WTC11 (cell line): ENCODE measurements around the gene RASGRP4. TPM values are rescaled to one million over a fixed set of nuclear protein-coding genes. Genes with fewer than 3 reads are reported as not detected.
A peak's percentile ranks its signal among the peaks of the same experiment; 100 is the strongest.
"Not testable (repeated sequence)": the region's sequence is repeated elsewhere in the genome, so short reads cannot be mapped to it uniquely, and the experiment has no call there.

Experiments
- ATAC-seq: fragments of 200-7000 bp; cut with Tn5 transposase; 2 replicates; pipeline ENCODE4 v1.10.0; 2021; ENCODE audit warnings: mild to moderate bottlenecking, moderate library complexity
- CTCF ChIA-PET: fragments of 300-600 bp; sonication (Branson Sonifier 250); formaldehyde crosslinking; loops from one replicate; lab custom pipeline; 2021; ENCODE audit warnings: antibody characterized with exemption; lab: Charles Lee
- POLR2A ChIA-PET: fragments of 350-600 bp; sonication (Branson Sonifier 250); formaldehyde crosslinking; loops from one replicate; lab custom pipeline; 2021; ENCODE audit warnings: antibody characterized with exemption; lab: Charles Lee
- DNase-seq: peaks from one replicate; pipeline ENCODE4 v3.0.0; 2021; ENCODE audit warnings: low spot score
- H3K27ac Mint-ChIP-seq: 2 replicates; pipeline ENCODE4 v1.8.0; 2021; ENCODE audit warnings: mixed read lengths
- H3K27me3 Mint-ChIP-seq: 2 replicates; pipeline ENCODE4 v1.8.0; 2021; ENCODE audit warnings: low read depth, mild to moderate bottlenecking, moderate library complexity, mixed read lengths
- H3K36me3 Mint-ChIP-seq: 2 replicates; pipeline ENCODE4 v1.8.0; 2021; ENCODE audit warnings: mixed read lengths
- H3K4me1 Mint-ChIP-seq: 2 replicates; pipeline ENCODE4 v1.8.0; 2022; ENCODE audit warnings: mixed read lengths
- H3K4me3 Mint-ChIP-seq: 2 replicates; pipeline ENCODE4 v1.8.0; 2021; ENCODE audit warnings: mild to moderate bottlenecking, moderate library complexity, mixed read lengths
- H3K9me3 Mint-ChIP-seq: 2 replicates; pipeline ENCODE4 v1.8.0; 2021; ENCODE audit warnings: mixed read lengths
- AFF4 ChIP-seq: sonication (generic); formaldehyde crosslinking; IDR thresholded peaks from 2 replicates; pipeline ENCODE4 v1.8.1; 2023; ENCODE audit warnings: mild to moderate bottlenecking, missing genetic modification reagents, borderline replicate concordance
- AR ChIP-seq: fragments of 250-450 bp; sonication (Bioruptor Pico); IDR thresholded peaks from 2 replicates; pipeline ENCODE4 v1.9.0; 2021; ENCODE audit warnings: mild to moderate bottlenecking
- ATF2 ChIP-seq: sonication (generic); formaldehyde crosslinking; IDR thresholded peaks from 2 replicates; pipeline ENCODE4 v1.8.1; 2022; ENCODE audit warnings: low read depth, missing genetic modification reagents, borderline replicate concordance
- ATF3 ChIP-seq: sonication (generic); formaldehyde crosslinking; conservative IDR thresholded peaks from 2 replicates; pipeline ENCODE4 v1.8.1; 2022; ENCODE audit warnings: mild to moderate bottlenecking, missing genetic modification reagents
- CTCF ChIP-seq: fragments of 200-600 bp; IDR thresholded peaks from 2 replicates; pipeline ENCODE4 v1.8.0; 2022; ENCODE audit warnings: antibody characterized with exemption
- E2F5 ChIP-seq: sonication (generic); formaldehyde crosslinking; IDR thresholded peaks from 2 replicates; pipeline ENCODE4 v1.8.1; 2022; ENCODE audit warnings: mild to moderate bottlenecking, moderate library complexity, missing genetic modification reagents
- GTF2I ChIP-seq: fragments of 250-450 bp; sonication (Bioruptor Pico); conservative IDR thresholded peaks from 2 replicates; pipeline ENCODE4 v1.4.0; 2021; ENCODE audit warnings: mild to moderate bottlenecking
- HMGA2 ChIP-seq: fragments of 250-450 bp; sonication (Bioruptor Pico); IDR thresholded peaks from 2 replicates; pipeline ENCODE4 v1.4.0; 2021; ENCODE audit warnings: mild to moderate bottlenecking, moderate library complexity
- IRF2 ChIP-seq: sonication (generic); formaldehyde crosslinking; IDR thresholded peaks from 2 replicates; pipeline ENCODE4 v1.8.0; 2022; ENCODE audit warnings: low read depth, missing genetic modification reagents, borderline replicate concordance
- RELA ChIP-seq: sonication (generic); formaldehyde crosslinking; IDR thresholded peaks from 2 replicates; pipeline ENCODE4 v1.8.1; 2022; ENCODE audit warnings: missing genetic modification reagents, mild to moderate bottlenecking, borderline replicate concordance
- SOX15 ChIP-seq: fragments of 250-450 bp; sonication (Bioruptor Pico); IDR thresholded peaks from 2 replicates; pipeline ENCODE4 v1.9.0; 2021; ENCODE audit warnings: mild to moderate bottlenecking
- TEAD4 ChIP-seq: sonication (generic); formaldehyde crosslinking; IDR thresholded peaks from 2 replicates; pipeline ENCODE4 v1.8.0; 2022; ENCODE audit warnings: mild to moderate bottlenecking, missing genetic modification reagents
- TP53 ChIP-seq: sonication (generic); formaldehyde crosslinking; IDR thresholded peaks from 2 replicates; pipeline ENCODE4 v1.8.1; 2023; ENCODE audit warnings: mild to moderate bottlenecking, missing genetic modification reagents
- ZNF263 ChIP-seq: sonication (generic); formaldehyde crosslinking; IDR thresholded peaks from 2 replicates; pipeline ENCODE4 v1.8.1; 2022; ENCODE audit warnings: low read depth, mild to moderate bottlenecking, moderate library complexity, missing genetic modification reagents
- ZNF416 ChIP-seq: fragments of 250-450 bp; sonication (Bioruptor Pico); IDR thresholded peaks from 2 replicates; pipeline ENCODE4 v1.9.0; 2021; ENCODE audit warnings: mild to moderate bottlenecking, inconsistent platforms
- ZNF423 ChIP-seq: fragments of 250-450 bp; sonication (Bioruptor Pico); IDR thresholded peaks from 2 replicates; pipeline ENCODE4 v2.1.2; 2022; ENCODE audit warnings: mild to moderate bottlenecking, moderate library complexity
- total RNA-seq: library from RNA; stranded (reverse); gene quantifications from 3 replicates; pipeline ENCODE4 v1.2.3, GENCODE V29; 2021

RASGRP4 gene
- total RNA-seq, 1 experiment from 2014 or later, result 2.5 TPM

- Mint-ChIP-seq H3K36me3 (no peaks in the 10 kb centered on the region), H3K9me3 (no peaks in the 10 kb centered on the region), H3K27me3 (peaks cover 33% of the 10 kb centered on the region), H3K4me1 (no peaks in the 10 kb centered on the region), H3K27ac (no peak overlapping the region), H3K4me3 (no peak overlapping the region)
- CTCF ChIA-PET, result no interaction called here
- POLR2A ChIA-PET, result no interaction called here
- TF ChIP-seq AR (CRISPR knock-in tag), result no peak
- TF ChIP-seq TP53 (CRISPR knock-in tag), result no peak
- no peak for TF ChIP-seq CTCF
- no peak for TF ChIP-seq ZNF423
- TF ChIP-seq SOX15, result no peak
- TF ChIP-seq IRF2 (CRISPR knock-in tag), result no peak
- TF ChIP-seq RELA (CRISPR knock-in tag), result no peak
- TF ChIP-seq GTF2I (CRISPR knock-in tag), result no peak
- TF ChIP-seq HMGA2 (CRISPR knock-in tag), result no peak
- TF ChIP-seq ZNF416, result no peak
- no peak for TF ChIP-seq E2F5 (CRISPR knock-in tag)
- no peak for TF ChIP-seq TEAD4 (CRISPR knock-in tag)
- DNase-seq (no peak), ATAC-seq (no peak)
These were observed 56.4 kb downstream of the RASGRP4 start for GRCh38 chr19:38369584-38369983.

GRCh38 chr19:38367041-38367440 lies 59.0 kb downstream of the RASGRP4 start:
- CTCF ChIA-PET, result no interaction called here
- peaks cover 35% of the 10 kb centered on the region for H3K27me3 Mint-ChIP-seq
- H3K4me3 Mint-ChIP-seq, result no peak overlapping the region
- no peaks in the 10 kb centered on the region for H3K4me1 Mint-ChIP-seq
- no peak for DNase-seq
- TF ChIP-seq GTF2I (CRISPR knock-in tag) (no peak), AFF4 (CRISPR knock-in tag) (no peak), ATF2 (no peak), ATF3 (CRISPR knock-in tag) (no peak), ZNF263 (CRISPR knock-in tag) (no peak)
- POLR2A ChIA-PET, result no interaction called here
- no peak overlapping the region for H3K27ac Mint-ChIP-seq
- ATAC-seq, result no peak
- H3K9me3 Mint-ChIP-seq, result no peaks in the 10 kb centered on the region
- H3K36me3 Mint-ChIP-seq, result no peaks in the 10 kb centered on the region

GRCh38 chr19:38362946-38363688 lies 62.9 kb downstream of the RASGRP4 start:
- not testable (repeated sequence) for DNase-seq, H3K36me3 Mint-ChIP-seq, H3K27ac Mint-ChIP-seq, ATAC-seq, H3K9me3 Mint-ChIP-seq
- POLR2A ChIA-PET, result interaction anchor here (1.1 to 2.7 kb wide), 2 partner anchors 11 to 81 kb away, joined by 7 to 16 read pairs; partner anchors contain the start of gene PSMD8
- peaks cover 10% of the 10 kb centered on the region for H3K4me1 Mint-ChIP-seq
- CTCF ChIA-PET, result interaction anchor here (0.5 to 2.9 kb wide), 6 partner anchors 11 to 92 kb away, joined by 3 to 19 read pairs (median 8); partner anchors contain the start of genes CATSPERG, FAM98C and PSMD8
- peak overlapping the region; percentile 86 for H3K4me3 Mint-ChIP-seq
- peaks cover 51% of the 10 kb centered on the region for H3K27me3 Mint-ChIP-seq
